ENCODE measurements around the gene ASPSCR1. TPM values are rescaled to one million over a fixed set of nuclear protein-coding genes. Genes with fewer than 3 reads are reported as not detected.

ASPSCR1 gene
- total and polyA plus RNA-seq, 2 of the 13 experiments (the other 11 are each of a cell fraction or from before 2014, with no cell fraction given) = 274 to 314 TPM

- TF ChIP-seq CEBPB (IDR thresholded peaks at IDR 0.05; ENCODE audit: borderline replicate concordance, low read depth, low read length) (no peak), SNAPC2 (CRISPR knock-in tag; IDR thresholded peaks at IDR 0.05) (no peak), ZNF207 (IDR thresholded peaks at IDR 0.05; ENCODE audit: borderline replicate concordance) (no peak), TBP (CRISPR knock-in tag; IDR thresholded peaks at IDR 0.05) (no peak), MLLT10 (CRISPR knock-in tag; IDR thresholded peaks at IDR 0.05) (no peak), ZBTB40 (IDR thresholded peaks at IDR 0.05) (no peak), ZBTB40 (CRISPR knock-in tag; IDR thresholded peaks at IDR 0.05) (peak; percentile 57; the same call in 1 of the 2 replicates), ZNF326 (CRISPR knock-in tag; IDR thresholded peaks at IDR 0.05; ENCODE audit: borderline replicate concordance) (no peak), CERS6 (CRISPR knock-in tag; IDR thresholded peaks at IDR 0.05) (no peak), MEIS2 (CRISPR knock-in tag; IDR thresholded peaks at IDR 0.05) (peak; percentile 24; the same call in 1 of the 2 replicates), MXD4 (CRISPR knock-in tag; IDR thresholded peaks at IDR 0.05) (0 out of 2 replicates have a peak, but pooled peaks have one; percentile 52), ERF (CRISPR knock-in tag; IDR thresholded peaks at IDR 0.05) (peak; percentile 15; the same call in 1 of the 2 replicates), KMT2B (CRISPR knock-in tag; IDR thresholded peaks at IDR 0.05) (0 out of 2 replicates have a peak, but pooled peaks have one; percentile 27), ZIK1 (CRISPR knock-in tag; IDR thresholded peaks at IDR 0.05; ENCODE audit: borderline replicate concordance, low read depth) (no peak), FLYWCH1 (CRISPR knock-in tag; IDR thresholded peaks at IDR 0.05) (no peak)
- TF ChIP-seq, protein P1, sequence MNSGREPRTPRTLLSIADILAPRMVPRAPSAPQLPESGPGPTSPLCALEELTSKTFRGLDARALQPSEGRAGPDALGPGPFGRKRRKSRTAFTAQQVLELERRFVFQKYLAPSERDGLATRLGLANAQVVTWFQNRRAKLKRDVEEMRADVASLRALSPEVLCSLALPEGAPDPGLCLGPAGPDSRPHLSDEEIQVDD (CRISPR knock-in tag; IDR thresholded peaks at IDR 0.05; ENCODE audit: borderline replicate concordance) = no peak
- TF ChIP-seq, protein P2, sequence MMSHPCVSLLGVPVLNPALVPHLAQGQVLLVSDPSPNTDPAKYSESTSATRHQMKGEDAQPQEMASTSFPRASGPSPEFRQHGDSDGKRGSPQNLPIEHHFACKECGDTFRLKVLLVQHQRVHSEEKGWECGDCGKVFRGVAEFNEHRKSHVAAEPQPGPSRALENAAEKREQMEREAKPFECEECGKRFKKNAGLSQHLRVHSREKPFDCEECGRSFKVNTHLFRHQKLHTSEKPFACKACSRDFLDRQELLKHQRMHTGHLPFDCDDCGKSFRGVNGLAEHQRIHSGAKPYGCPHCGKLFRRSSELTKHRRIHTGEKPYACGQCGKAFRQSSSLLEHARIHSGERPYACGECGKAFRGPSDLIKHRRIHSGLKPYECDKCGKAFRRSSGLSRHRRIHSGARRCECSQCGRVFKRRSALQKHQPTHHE (CRISPR knock-in tag; IDR thresholded peaks at IDR 0.05; ENCODE audit: borderline replicate concordance) = no peak
Observed at GRCh38 chr17:82056729-82057621, 79.5 kb downstream of the ASPSCR1 start (continued).
